Activated CD4-positive, alpha-beta T cell treated with anti-CD3 and anti-CD28 coated beads for 48 hours (primary cell): ENCODE measurements around the gene LTB.
A peak's percentile ranks its signal among the peaks of the same experiment; 100 is the strongest.

Experiments
- DNase-seq: peaks from one replicate; pipeline ENCODE4 v3.0.0-alpha.2; 2020

The LTB gene

GRCh38 chr6:31582230-31582643, at the start of gene LTB:
Gene LTB, minus strand, starts transcription at chr6:31582424. Its CDS starts 7 bp downstream, at chr6:31582417.
- peak; percentile 40 for DNase-seq

- DNase-seq = no peak
These were observed 49.6 kb upstream of the LTB start for GRCh38 chr6:31631681-31632278.

GRCh38 chr6:31631209-31631608, 49.0 kb upstream of the LTB start:
- DNase-seq = no peak

GRCh38 chr6:31630177-31630934, 48.1 kb upstream of the LTB start:
- no peak for DNase-seq

- DNase-seq = no peak
These were observed 46.8 kb upstream of the LTB start for GRCh38 chr6:31629014-31629413.

- no peak for DNase-seq
These were observed 45.6 kb upstream of the LTB start for GRCh38 chr6:31627690-31628287.

- no peak for DNase-seq
These were observed 44.7 kb upstream of the LTB start for GRCh38 chr6:31626952-31627351.

- no peak for DNase-seq
These were observed 41.8 kb upstream of the LTB start for GRCh38 chr6:31624070-31624469.

- DNase-seq = no peak
These were observed 40.5 kb upstream of the LTB start for GRCh38 chr6:31622684-31623091.

GRCh38 chr6:31621991-31622390, 39.8 kb upstream of the LTB start:
- no peak for DNase-seq

GRCh38 chr6:31621320-31621939, 39.2 kb upstream of the LTB start:
- no peak for DNase-seq

- DNase-seq = peak; percentile 98
These were observed 38.5 kb upstream of the LTB start, which contains the start of gene PRRC2A for GRCh38 chr6:31620586-31621319. Gene PRRC2A, plus strand, starts transcription at chr6:31620715. Its CDS starts 2,075 bp downstream, at chr6:31622790.

- DNase-seq = peak; percentile 98
These were observed 37.8 kb upstream of the LTB start for GRCh38 chr6:31619805-31620585.

- no peak for DNase-seq
These were observed 34.8 kb upstream of the LTB start for GRCh38 chr6:31617010-31617409.

- peak; percentile 51 for DNase-seq
These were observed 33.5 kb upstream of the LTB start for GRCh38 chr6:31615748-31616147.

- no peak for DNase-seq
These were observed 32.7 kb upstream of the LTB start, which contains the start of gene AIF1 for GRCh38 chr6:31614684-31615578. Gene AIF1, plus strand, starts transcription at chr6:31615234. Its CDS starts 96 bp downstream, at chr6:31615330.

- no peak for DNase-seq
These were observed 31.9 kb upstream of the LTB start for GRCh38 chr6:31614075-31614619.

- no peak for DNase-seq
These were observed 28.7 kb upstream of the LTB start for GRCh38 chr6:31610968-31611367.

- DNase-seq = no peak
These were observed 27.5 kb upstream of the LTB start for GRCh38 chr6:31609519-31610406.
